MM.1S (cell line): Measurements from ENCODE around the gene KLHL3.

ENCODE experiments used
- DNase-seq: peaks from one replicate; pipeline ENCODE4 v3.0.0-alpha.2; 2015
- H2AFZ ChIP-seq: fragments of 300-600 bp; sonication (generic); 2 replicates; pipeline ENCODE4 v1.6.0; 2016; ENCODE audit warnings: antibody characterized with exemption, low read length
- H3F3A ChIP-seq: fragments of 300-600 bp; sonication (generic); 2 replicates; pipeline ENCODE4 v1.6.1; 2016; ENCODE audit warnings: mild to moderate bottlenecking, antibody characterized with exemption, low read length, moderate library complexity, mixed read lengths; ENCODE audit not compliant: insufficient read depth
- H3K27ac ChIP-seq: fragments of 300-600 bp; sonication (generic); 2 replicates; pipeline ENCODE4 v1.5.1; 2016; ENCODE audit warnings: mild to moderate bottlenecking, low read length
- H3K27me3 ChIP-seq: fragments of 300-600 bp; sonication (generic); replicated peaks from 2 replicates; pipeline ENCODE4 v1.6.0; 2016; ENCODE audit warnings: low read length; ENCODE audit not compliant: insufficient read depth
- H3K36me3 ChIP-seq: fragments of 300-600 bp; sonication (generic); replicated peaks from 2 replicates; pipeline ENCODE4 v1.6.1; 2016; ENCODE audit warnings: mild to moderate bottlenecking, low read length, mixed read lengths; ENCODE audit not compliant: insufficient read depth
- H3K4me1 ChIP-seq: fragments of 300-600 bp; sonication (generic); 2 replicates; pipeline ENCODE4 v1.6.1; 2016; ENCODE audit warnings: low read length, mixed read lengths
- H3K4me2 ChIP-seq: fragments of 300-600 bp; sonication (generic); 2 replicates; pipeline ENCODE4 v1.6.0; 2016; ENCODE audit warnings: low read depth, low read length
- H3K4me3 ChIP-seq: fragments of 300-600 bp; sonication (generic); 2 replicates; pipeline ENCODE4 v1.5.1; 2016; ENCODE audit warnings: low read length, mixed read lengths
- H3K79me2 ChIP-seq: fragments of 300-600 bp; sonication (generic); 2 replicates; pipeline ENCODE4 v1.6.1; 2016; ENCODE audit warnings: mixed run types, low read length, mixed read lengths
- H3K9ac ChIP-seq: fragments of 300-600 bp; sonication (generic); 2 replicates; pipeline ENCODE4 v1.6.1; 2016; ENCODE audit warnings: low read length, mixed read lengths
- H3K9me2 ChIP-seq: fragments of 300-600 bp; sonication (generic); replicated peaks from 2 replicates; pipeline ENCODE4 v1.6.1; 2016; ENCODE audit warnings: mild to moderate bottlenecking, low read length, mixed read lengths; ENCODE audit not compliant: insufficient read depth
- H3K9me3 ChIP-seq: fragments of 300-600 bp; sonication (generic); replicated peaks from 2 replicates; pipeline ENCODE4 v1.6.1; 2016; ENCODE audit warnings: mild to moderate bottlenecking, low read length, mixed read lengths; ENCODE audit not compliant: insufficient read depth
- H4K20me1 ChIP-seq: fragments of 300-600 bp; sonication (generic); 2 replicates; pipeline ENCODE4 v1.6.1; 2016; ENCODE audit warnings: mild to moderate bottlenecking, low read length, moderate library complexity, mixed read lengths; ENCODE audit not compliant: insufficient read depth
- EZH2 ChIP-seq: fragments of 300-600 bp; sonication (generic); optimal IDR thresholded peaks from 2 replicates; pipeline ENCODE3; 2017; ENCODE audit warnings: low read depth, mild to moderate bottlenecking, antibody characterized with exemption, low read length, mixed read lengths
- EZH2phosphoT487 ChIP-seq: fragments of 300-600 bp; sonication (generic); IDR thresholded peaks from 2 replicates; pipeline ENCODE4 v1.6.1; 2018; ENCODE audit warnings: antibody characterized with exemption, low read length
- TF ChIP-seq, protein P1 (sequence below): fragments of 300-600 bp; sonication (generic); IDR thresholded peaks from 2 replicates; pipeline ENCODE4 v1.5.1; 2016; ENCODE audit warnings: antibody characterized with exemption, low read length, mixed read lengths

Gene KLHL3

GRCh38 chr5:137630216-137630971 is 105.5 kb downstream of the KLHL3 start:
- Histone ChIP-seq H3K79me2 (no peaks in the 10 kb centered on the region), H3F3A (no peaks in the 10 kb centered on the region), H3K27me3 (no peaks in the 10 kb centered on the region), H3K36me3 (no peaks in the 10 kb centered on the region), H3K9me2 (no peaks in the 10 kb centered on the region), H3K9me3 (no peaks in the 10 kb centered on the region), H3K4me1 (no peaks in the 10 kb centered on the region), H3K9ac (no peak overlapping the region), H4K20me1 (no peaks in the 10 kb centered on the region), H3K4me3 (no peak overlapping the region), H3K4me2 (no peak overlapping the region), H3K27ac (no peak overlapping the region), H2AFZ (no peak overlapping the region)
- DNase-seq, result no peak
- TF ChIP-seq, protein P1, sequence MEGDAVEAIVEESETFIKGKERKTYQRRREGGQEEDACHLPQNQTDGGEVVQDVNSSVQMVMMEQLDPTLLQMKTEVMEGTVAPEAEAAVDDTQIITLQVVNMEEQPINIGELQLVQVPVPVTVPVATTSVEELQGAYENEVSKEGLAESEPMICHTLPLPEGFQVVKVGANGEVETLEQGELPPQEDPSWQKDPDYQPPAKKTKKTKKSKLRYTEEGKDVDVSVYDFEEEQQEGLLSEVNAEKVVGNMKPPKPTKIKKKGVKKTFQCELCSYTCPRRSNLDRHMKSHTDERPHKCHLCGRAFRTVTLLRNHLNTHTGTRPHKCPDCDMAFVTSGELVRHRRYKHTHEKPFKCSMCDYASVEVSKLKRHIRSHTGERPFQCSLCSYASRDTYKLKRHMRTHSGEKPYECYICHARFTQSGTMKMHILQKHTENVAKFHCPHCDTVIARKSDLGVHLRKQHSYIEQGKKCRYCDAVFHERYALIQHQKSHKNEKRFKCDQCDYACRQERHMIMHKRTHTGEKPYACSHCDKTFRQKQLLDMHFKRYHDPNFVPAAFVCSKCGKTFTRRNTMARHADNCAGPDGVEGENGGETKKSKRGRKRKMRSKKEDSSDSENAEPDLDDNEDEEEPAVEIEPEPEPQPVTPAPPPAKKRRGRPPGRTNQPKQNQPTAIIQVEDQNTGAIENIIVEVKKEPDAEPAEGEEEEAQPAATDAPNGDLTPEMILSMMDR, result no peak
- TF ChIP-seq EZH2, result no peak
- TF ChIP-seq EZH2phosphoT487, result no peak

GRCh38 chr5:137629646-137630045 is 106.2 kb downstream of the KLHL3 start:
- H3K9me2 ChIP-seq, result no peaks in the 10 kb centered on the region
- H3K4me1 ChIP-seq, result no peaks in the 10 kb centered on the region
- no peak for TF ChIP-seq EZH2
- TF ChIP-seq, protein P1, result peak; percentile 82
- TF ChIP-seq EZH2phosphoT487, result no peak
- H4K20me1 ChIP-seq, result no peaks in the 10 kb centered on the region
- no peaks in the 10 kb centered on the region for H3K79me2 ChIP-seq
- H3K9ac ChIP-seq, result no peak overlapping the region
- DNase-seq, result peak; percentile 60
- H2AFZ ChIP-seq, result no peak overlapping the region
- no peaks in the 10 kb centered on the region for H3K9me3 ChIP-seq
- no peak overlapping the region for H3K4me3 ChIP-seq
- H3K4me2 ChIP-seq, result no peak overlapping the region
- H3K36me3 ChIP-seq, result no peaks in the 10 kb centered on the region
- H3K27me3 ChIP-seq, result no peaks in the 10 kb centered on the region
- H3F3A ChIP-seq, result no peaks in the 10 kb centered on the region
- H3K27ac ChIP-seq, result no peak overlapping the region

GRCh38 chr5:137627706-137628105 is 108.2 kb downstream of the KLHL3 start:
- H3K79me2 ChIP-seq, result no peaks in the 10 kb centered on the region
- TF ChIP-seq, protein P1, result no peak
- TF ChIP-seq EZH2, result no peak
- TF ChIP-seq EZH2phosphoT487, result no peak
- no peak overlapping the region for H3K9ac ChIP-seq
- H3K36me3 ChIP-seq, result no peaks in the 10 kb centered on the region
- no peak overlapping the region for H2AFZ ChIP-seq
- no peaks in the 10 kb centered on the region for H3K9me2 ChIP-seq
- no peaks in the 10 kb centered on the region for H4K20me1 ChIP-seq
- H3K4me2 ChIP-seq, result no peak overlapping the region
- H3K9me3 ChIP-seq, result no peaks in the 10 kb centered on the region
- no peaks in the 10 kb centered on the region for H3F3A ChIP-seq
- H3K4me1 ChIP-seq, result peaks cover 5% of the 10 kb centered on the region
- no peak overlapping the region for H3K27ac ChIP-seq
- no peak for DNase-seq
- H3K4me3 ChIP-seq, result no peak overlapping the region
- H3K27me3 ChIP-seq, result no peaks in the 10 kb centered on the region
